Inferior parietal cortex (tissue), 1 donor: Measurements from ENCODE around the gene EPB41L3.
"Not testable (repeated sequence)": the region's sequence is repeated elsewhere in the genome, so short reads cannot be mapped to it uniquely, and the experiment has no call there.

Source experiments
- DNase-seq: peaks from one replicate; pipeline ENCODE4 v3.0.0-alpha.2; 2016; ENCODE audit errors: extremely low spot score

Gene EPB41L3

GRCh38 chr18:5530629-5531178, 13.1 kb downstream of the EPB41L3 start:
- DNase-seq, result no peak

DNA sequence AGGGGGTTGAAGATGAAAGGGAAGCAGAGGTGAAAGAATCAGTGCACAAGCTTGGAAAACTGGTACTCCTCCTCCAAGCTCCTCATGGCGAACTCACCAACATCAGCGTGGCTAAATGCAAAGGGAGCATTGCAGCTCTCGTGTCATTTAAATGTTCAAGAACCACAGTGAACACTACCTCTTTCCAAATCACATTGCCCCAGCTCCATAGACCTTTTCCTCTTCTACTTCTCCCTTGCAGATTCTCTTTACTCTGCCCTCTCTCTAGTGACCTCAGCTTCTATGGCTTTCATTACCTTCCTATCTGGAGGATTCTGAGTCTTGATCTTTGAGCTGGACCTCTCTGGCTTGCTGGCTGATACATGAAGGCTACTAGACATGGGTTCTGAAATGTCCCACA, 14.3 kb downstream of the EPB41L3 start:
- DNase-seq, result no peak

GRCh38 chr18:5527603-5528002, 16.2 kb downstream of the EPB41L3 start:
- DNase-seq, result no peak

DNA sequence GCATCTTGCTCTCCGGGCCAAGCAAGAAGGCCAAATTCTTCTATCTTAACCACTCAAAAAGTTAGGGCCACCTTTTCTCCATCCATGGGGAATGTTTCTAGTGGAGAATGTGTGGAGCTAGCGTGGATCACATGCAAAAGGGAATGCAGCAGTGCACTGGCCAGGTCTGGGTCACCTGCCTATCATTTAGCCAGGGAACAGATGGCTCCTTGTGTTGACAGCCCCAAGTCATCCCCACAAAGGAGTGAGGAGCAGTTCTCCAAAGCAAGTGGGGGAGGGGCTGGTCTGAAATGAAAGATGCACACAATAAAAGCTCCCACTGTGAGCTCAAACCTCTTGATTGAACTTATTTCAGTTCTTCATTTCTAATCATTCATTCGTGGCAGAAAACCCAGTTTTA, 19.1 kb downstream of the EPB41L3 start:
- DNase-seq, result no peak

- DNase-seq, result no peak
Measured at GRCh38 chr18:5521000-5521399, 22.8 kb downstream of the EPB41L3 start.

DNA sequence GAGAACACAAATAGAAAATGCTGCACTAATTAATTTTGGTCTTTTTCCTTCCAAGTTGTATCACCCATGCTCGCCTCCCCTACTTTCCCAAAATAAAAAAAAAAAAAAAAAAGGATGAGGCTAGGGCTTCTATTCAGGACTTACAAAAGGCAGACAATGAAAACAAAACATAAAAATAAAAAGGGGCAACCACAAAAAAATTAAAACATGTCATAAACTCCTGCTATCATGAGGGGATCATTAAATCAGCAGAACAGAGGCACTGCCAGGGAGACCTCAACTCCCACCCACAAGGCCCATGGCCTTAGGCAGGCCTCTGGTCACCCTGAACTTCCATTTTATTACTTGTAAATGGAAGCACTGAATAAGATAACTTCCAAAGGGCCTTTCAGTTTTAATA, 23.3 kb downstream of the EPB41L3 start:
- no peak for DNase-seq

- DNase-seq, result no peak
Measured at GRCh38 chr18:5519448-5520298, 24.1 kb downstream of the EPB41L3 start.

DNA sequence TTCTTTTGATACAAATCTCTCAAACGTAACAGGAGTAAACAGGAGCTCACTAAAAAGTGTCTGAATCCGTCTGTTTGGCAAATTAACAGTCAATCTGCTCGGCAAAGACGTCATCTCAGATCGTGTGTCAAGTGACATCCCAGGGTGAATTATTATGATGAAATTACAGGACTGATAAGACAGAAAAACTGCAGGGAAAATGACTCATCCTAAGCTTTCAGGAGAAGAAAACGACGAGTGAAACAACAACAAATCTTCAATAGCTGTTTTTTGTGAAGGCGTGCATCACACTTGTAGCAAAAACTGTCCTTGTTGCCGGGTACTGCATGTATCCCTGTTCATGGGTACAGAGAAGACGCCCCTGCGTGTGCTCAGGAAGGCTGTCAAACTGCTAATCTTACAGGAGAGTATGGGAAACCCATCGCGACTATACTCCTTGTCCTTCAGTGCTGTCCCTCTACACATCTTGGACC, 24.9 kb downstream of the EPB41L3 start:
- DNase-seq, result no peak

GRCh38 chr18:5518179-5518770, 25.5 kb downstream of the EPB41L3 start:
- no peak for DNase-seq

- no peak for DNase-seq
Measured at GRCh38 chr18:5516841-5517240, 27.0 kb downstream of the EPB41L3 start.

DNA sequence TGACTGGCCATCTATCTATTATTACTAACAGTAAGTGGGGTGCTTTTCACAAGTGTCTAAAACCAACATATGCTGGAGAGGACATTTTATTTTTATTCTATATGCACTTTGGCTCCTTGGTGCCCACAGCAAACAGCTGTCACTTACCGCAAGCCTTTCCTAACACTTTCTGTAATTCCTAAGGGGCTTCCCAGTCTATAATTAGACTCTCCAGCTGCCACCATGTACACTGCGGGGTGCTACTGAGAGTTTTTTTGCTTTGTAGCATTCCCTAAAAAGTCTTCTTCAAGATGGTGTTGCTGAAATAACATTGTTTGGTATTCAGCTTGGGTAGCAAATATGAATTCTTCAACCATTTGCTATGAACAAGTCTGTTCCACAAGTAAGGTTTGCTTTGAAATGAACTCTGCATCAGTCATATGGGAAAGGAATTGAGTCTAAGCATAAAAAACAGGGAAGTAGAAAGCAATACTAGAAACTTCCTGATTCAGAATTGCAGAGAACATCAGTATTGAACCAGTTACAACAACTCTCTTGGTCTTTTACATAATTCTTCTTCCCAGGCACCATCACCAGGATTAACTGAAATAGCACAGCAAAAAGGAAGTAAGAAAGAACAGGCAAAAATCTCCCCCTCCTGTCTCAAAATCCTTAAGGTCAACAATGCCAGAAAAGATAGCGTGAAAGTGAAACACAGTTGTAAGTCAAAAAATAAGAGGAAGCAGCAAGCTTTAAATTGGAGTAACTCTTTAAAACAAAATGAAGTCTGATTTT, 28.6 kb downstream of the EPB41L3 start:
- DNase-seq, result no peak

- DNase-seq, result no peak
Measured at GRCh38 chr18:5513947-5514346, 29.9 kb downstream of the EPB41L3 start.

DNA sequence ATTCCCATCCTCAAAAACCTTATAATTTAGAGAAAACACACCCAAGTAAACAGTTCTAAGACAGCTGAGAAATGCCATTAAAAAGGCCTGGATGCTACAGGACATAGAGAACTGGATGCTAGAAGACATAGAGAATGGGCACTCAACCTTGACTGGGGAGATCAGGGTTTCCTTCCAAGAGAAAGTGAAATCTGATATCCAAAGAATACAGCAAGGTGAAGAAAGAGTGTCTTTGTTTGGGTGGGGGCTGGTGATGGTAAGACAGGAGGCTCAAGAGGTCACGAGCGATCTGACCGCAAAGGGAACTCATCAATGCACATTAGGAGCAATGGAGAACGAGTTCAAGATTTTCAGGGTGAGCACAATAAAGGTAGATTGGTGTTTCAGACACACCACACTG, 31.6 kb downstream of the EPB41L3 start:
- DNase-seq, result no peak

DNA sequence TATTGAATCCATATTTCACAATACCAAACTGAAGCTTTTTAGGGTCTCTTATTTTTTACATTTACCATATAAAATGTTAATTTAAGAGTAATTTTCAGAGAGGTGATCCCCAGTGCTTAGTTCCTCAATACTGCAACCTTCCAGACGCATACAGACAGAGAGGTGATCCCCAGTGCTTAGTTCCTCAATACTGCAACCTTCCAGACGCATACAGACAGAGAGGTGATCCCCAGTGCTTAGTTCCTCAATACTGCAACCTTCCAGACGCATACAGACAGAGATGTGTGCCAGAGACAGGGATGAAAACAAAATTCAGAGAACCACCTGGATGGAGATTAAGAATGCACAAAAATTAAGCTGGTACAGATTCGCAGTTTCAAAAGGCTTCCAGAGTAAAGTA, 32.3 kb downstream of the EPB41L3 start:
- DNase-seq, result not testable (repeated sequence)

GRCh38 chr18:5510135-5510846, 33.5 kb downstream of the EPB41L3 start:
- DNase-seq, result no peak

DNA sequence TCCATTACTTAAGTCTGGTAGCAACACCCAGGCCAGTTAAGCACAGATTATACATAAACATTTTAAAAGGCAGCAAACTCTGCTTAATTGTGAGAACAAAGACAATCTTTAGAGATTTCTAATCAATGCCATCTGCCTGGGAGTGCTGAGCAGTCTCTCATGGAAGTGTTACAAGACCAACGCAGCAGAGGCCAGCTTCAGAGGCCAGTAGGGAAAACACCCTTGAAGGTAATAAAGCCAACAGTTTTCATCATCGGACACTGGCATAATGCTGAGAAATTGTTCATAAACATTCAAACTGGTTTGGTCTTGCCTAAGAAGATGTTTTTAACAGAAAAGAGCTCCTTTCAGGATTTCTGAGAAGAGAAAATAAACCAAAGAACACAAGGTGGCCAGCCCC, 35.0 kb downstream of the EPB41L3 start:
- DNase-seq, result no peak

GRCh38 chr18:5507756-5508155, 36.0 kb downstream of the EPB41L3 start:
- no peak for DNase-seq

DNA sequence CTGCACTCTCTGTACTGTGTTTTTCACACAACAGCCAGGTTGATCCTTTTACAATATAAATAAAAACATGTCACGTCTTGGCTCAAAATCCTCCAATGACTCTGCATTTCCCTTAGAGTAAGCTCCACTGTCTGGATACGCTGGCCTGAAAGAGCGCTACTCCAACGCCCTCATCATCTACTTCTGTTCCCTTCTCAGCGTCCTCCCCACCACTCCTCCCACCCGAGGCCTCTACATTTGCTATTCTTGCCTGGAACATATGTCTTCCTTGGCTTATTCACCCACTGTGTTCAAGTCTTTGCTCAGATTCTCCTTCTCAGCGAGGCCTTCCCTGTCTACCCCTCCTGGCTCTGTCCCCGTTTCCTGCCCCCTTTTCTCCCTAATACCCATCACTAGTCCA, 37.6 kb downstream of the EPB41L3 start:
- DNase-seq, result no peak

GRCh38 chr18:5503740-5504139, 40.1 kb downstream of the EPB41L3 start:
- DNase-seq, result no peak

- no peak for DNase-seq
Measured at GRCh38 chr18:5500158-5500939, 43.4 kb downstream of the EPB41L3 start.

DNA sequence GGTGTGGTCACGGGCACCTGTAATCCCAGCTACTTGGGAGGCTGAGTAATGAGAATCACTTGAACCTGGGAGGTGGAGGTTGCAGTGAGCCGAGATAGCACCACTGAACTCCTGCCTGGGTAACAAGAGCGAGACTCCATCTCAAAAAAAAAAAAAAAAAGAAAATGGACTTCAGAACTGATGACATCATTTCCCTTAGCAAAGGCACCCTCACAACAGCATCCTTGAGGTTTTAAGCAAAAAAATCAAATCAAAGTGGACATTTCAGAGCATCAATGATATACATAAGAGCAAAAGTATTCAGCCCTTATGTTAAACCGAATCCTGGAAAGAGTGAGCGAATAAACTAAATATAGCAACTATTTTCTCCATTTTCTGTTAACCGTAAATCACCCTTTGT, 45.3 kb downstream of the EPB41L3 start:
- DNase-seq, result no peak
